A549 (cell line): Measurements from ENCODE around the gene ALG2. TPM values are rescaled to one million over a fixed set of nuclear protein-coding genes. Genes with fewer than 3 reads are reported as not detected.

Experiments
- ATAC-seq, 2 experiments: fragments of 200-7000 bp in 1 of 2; fragments of >200 bp in 1 of 2; cut with Nextera tagmentation in 1 of 2; cut with Tn5 transposase in 1 of 2; 3 replicates each; pipeline versions ENCODE4 v1.8.0 to v1.9.1; 2018 to 2020; ENCODE audit warnings: mild to moderate bottlenecking in 1 of 2, moderate library complexity in 1 of 2
- CTCF ChIA-PET: fragments of 300-600 bp; sonication (Branson Sonifier 250); formaldehyde crosslinking; extraction: SDS; loops from one replicate; lab custom pipeline; 2021; ENCODE audit warnings: antibody characterized with exemption, inconsistent platforms; lab: Yijun Ruan, JAX
- POLR2A ChIA-PET: fragments of 350-600 bp; formaldehyde crosslinking; extraction: SDS; loops from one replicate; lab custom pipeline; 2021; ENCODE audit warnings: antibody characterized with exemption, inconsistent platforms; lab: Yijun Ruan, JAX
- DNase-seq, 2 experiments: peaks; one replicate each; pipeline versions ENCODE4 v3.0.0 to v3.0.0-alpha.2; 2011 to 2016; ENCODE audit warnings: low read depth in 1 of 2, low spot score in 1 of 2
- FAIRE-seq: peaks from 2 replicates; lab custom pipeline; 2011; peaks lifted over from hg19 to GRCh38; lab: Jason Lieb, UNC
- H3K27ac ChIP-seq, 2 experiments: fragments of >200 bp; sonication (Bioruptor Twin); formaldehyde crosslinking; 3 replicates each; pipeline ENCODE4 v1.5.1; 2016 to 2017
- H3K4me1 ChIP-seq: fragments of >200 bp; sonication (Bioruptor Twin); formaldehyde crosslinking; 3 replicates; pipeline ENCODE4 v1.6.1; 2016
- H3K4me2 ChIP-seq: fragments of >200 bp; sonication (Bioruptor Twin); formaldehyde crosslinking; 3 replicates; pipeline ENCODE4 v1.6.1; 2016
- H3K4me3 ChIP-seq: fragments of >200 bp; sonication (Bioruptor Twin); formaldehyde crosslinking; 3 replicates; pipeline ENCODE4 v1.5.1; 2016
- H3K9me3 ChIP-seq: fragments of >200 bp; sonication (Bioruptor Twin); formaldehyde crosslinking; 3 replicates; pipeline ENCODE4 v1.6.1; 2016
- BCL3 ChIP-seq: fragments of >200 bp; sonication (Bioruptor Twin); formaldehyde crosslinking; IDR thresholded peaks from 3 replicates; pipeline ENCODE4 v1.6.1; 2016
- CBX2 ChIP-seq: fragments of 200-600 bp; sonication (generic); IDR thresholded peaks from 2 replicates; pipeline ENCODE4 v1.6.1; 2016; ENCODE audit warnings: low read depth, mild to moderate bottlenecking, borderline replicate concordance
- CHD2 ChIP-seq: fragments of 150-350 bp; IDR thresholded peaks from 2 replicates; pipeline ENCODE4 v1.6.1; 2014; ENCODE audit warnings: low read length; ENCODE audit not compliant: partially characterized antibody
- CHD4 ChIP-seq: fragments of 200-600 bp; sonication (generic); IDR thresholded peaks from 2 replicates; pipeline ENCODE4 v1.6.1; 2016; ENCODE audit warnings: antibody characterized with exemption, mild to moderate bottlenecking, borderline replicate concordance
- FOSB ChIP-seq: fragments of 250-450 bp; sonication (Bioruptor Pico); IDR thresholded peaks from 2 replicates; pipeline ENCODE4 v1.5.0; 2020; ENCODE audit warnings: mild to moderate bottlenecking, moderate library complexity
- FOSL2 ChIP-seq, 2 experiments: fragments of 450-650 bp in 1 of 2; fragments of >200 bp in 1 of 2; sonication (Bioruptor Twin) in 1 of 2; formaldehyde crosslinking; IDR thresholded peaks; 2 replicates each; pipeline versions ENCODE4 v1.5.0 to v1.6.1; 2016 to 2020; ENCODE audit warnings: mild to moderate bottlenecking in 1 of 2, moderate library complexity in 1 of 2
- HES2 ChIP-seq: fragments of >200 bp; sonication (Bioruptor Twin); formaldehyde crosslinking; IDR thresholded peaks from 2 replicates; pipeline ENCODE4 v1.6.1; 2016
- HEYL ChIP-seq: fragments of 250-450 bp; sonication (Bioruptor Pico); IDR thresholded peaks from 2 replicates; pipeline ENCODE4 v1.8.0; 2021; ENCODE audit warnings: mild to moderate bottlenecking, moderate library complexity
- HMGXB4 ChIP-seq: fragments of 250-450 bp; sonication (Bioruptor Pico); IDR thresholded peaks from 2 replicates; pipeline ENCODE4 v1.5.0; 2021; ENCODE audit warnings: mild to moderate bottlenecking, moderate library complexity, borderline replicate concordance
- JUNB ChIP-seq: fragments of >200 bp; sonication (Bioruptor Twin); formaldehyde crosslinking; IDR thresholded peaks from 2 replicates; pipeline ENCODE4 v1.6.1; 2016
- KDM1A ChIP-seq: fragments of 200-600 bp; sonication (generic); IDR thresholded peaks from 2 replicates; pipeline ENCODE4 v1.6.1; 2016; ENCODE audit warnings: low read depth, mild to moderate bottlenecking
- MAFK ChIP-seq: fragments of 450-650 bp; IDR thresholded peaks from 2 replicates; pipeline ENCODE4 v1.6.1; 2014; ENCODE audit not compliant: partially characterized antibody
- NR3C1 ChIP-seq: fragments of >200 bp; sonication (Bioruptor Twin); formaldehyde crosslinking; IDR thresholded peaks from 3 replicates; pipeline ENCODE4 v1.6.1; 2017
- RARB ChIP-seq: fragments of 250-450 bp; sonication (Bioruptor Pico); IDR thresholded peaks from 2 replicates; pipeline ENCODE4 v1.8.0; 2021; ENCODE audit warnings: mild to moderate bottlenecking, moderate library complexity
- RCOR1 ChIP-seq: fragments of 150-350 bp; IDR thresholded peaks from 2 replicates; pipeline ENCODE4 v1.6.1; 2014; ENCODE audit warnings: antibody characterized with exemption, low read length, low read depth
- RFX5 ChIP-seq: fragments of 450-650 bp; IDR thresholded peaks from 2 replicates; pipeline ENCODE4 v1.7.1; 2014; ENCODE audit warnings: antibody characterized with exemption, mild to moderate bottlenecking, moderate library complexity
- SMC3 ChIP-seq: fragments of >200 bp; sonication (Bioruptor Twin); formaldehyde crosslinking; IDR thresholded peaks from 3 replicates; pipeline ENCODE4 v1.6.1; 2018; ENCODE audit warnings: inconsistent platforms
- TP53 ChIP-seq: fragments of 250-450 bp; sonication (Bioruptor Pico); IDR thresholded peaks from 2 replicates; pipeline ENCODE4 v1.5.0; 2021; ENCODE audit warnings: mild to moderate bottlenecking, moderate library complexity
- ZNF302 ChIP-seq: fragments of 250-450 bp; sonication (Bioruptor Pico); IDR thresholded peaks from 2 replicates; pipeline ENCODE4 v1.9.0; 2021; ENCODE audit warnings: inconsistent platforms, mild to moderate bottlenecking, moderate library complexity
- ZSCAN20 ChIP-seq: fragments of 250-450 bp; sonication (Bioruptor Pico); IDR thresholded peaks from 2 replicates; pipeline ENCODE4 v1.8.0; 2022; ENCODE audit warnings: mild to moderate bottlenecking, moderate library complexity
- WGBS: methylation state at CpG from one replicate; pipeline ENCODE4 v1.1.6; 2017; ENCODE audit errors: missing lambda C conversion rate; 5-methylcytosine and 5-hydroxymethylcytosine counted together
- polyA plus RNA-seq, 4 experiments: library from polyadenylated mRNA; depleted of rRNA in 3 of 4; stranded (reverse); fragments of >200 nt; fragmentation: RNase III in 1 of 4; extraction: RNeasy Plus Mini Kit Qiagen cat#74134 plus additional on column Dnase treatment in 1 of 4; gene quantifications; 2 replicates in 3 of 4; 3 replicates in 1 of 4; pipeline ENCODE4 v1.2.3, GENCODE V29; 2011 to 2017
- TF ChIP-seq, protein P1 (sequence below): fragments of 250-450 bp; sonication (Bioruptor Pico); IDR thresholded peaks from 2 replicates; pipeline ENCODE4 v1.5.0; 2020; ENCODE audit warnings: low read depth, mild to moderate bottlenecking, moderate library complexity
- TF ChIP-seq, protein P2 (sequence below): fragments of 200-600 bp; sonication (generic); IDR thresholded peaks from 2 replicates; pipeline ENCODE4 v1.6.1; 2016; ENCODE audit warnings: antibody characterized with exemption, mild to moderate bottlenecking, moderate library complexity
- TF ChIP-seq, protein P3 (sequence below): IDR thresholded peaks from 2 replicates; pipeline ENCODE4 v1.6.1; 2012

Gene ALG2
- polyA plus RNA-seq, 2 of the 4 experiments (the other 2 are of a cell fraction): 26.6 to 76.3 TPM

GRCh38 chr9:99239341-99240060 is 17.8 kb upstream of the ALG2 start:
- DNase-seq: no peak

GRCh38 chr9:99238331-99238730 is 16.6 kb upstream of the ALG2 start:
- Histone ChIP-seq H3K9me3 (no peaks in the 10 kb centered on the region), H3K4me2 (no peak overlapping the region), H3K27ac (no peak overlapping the region), H3K4me3 (no peak overlapping the region), H3K4me1 (no peaks in the 10 kb centered on the region)
- DNase-seq (no peak), ATAC-seq (no peak), FAIRE-seq (no peak)
- POLR2A ChIA-PET: no interaction called here
- CTCF ChIA-PET: no interaction called here
- TF ChIP-seq JUNB (no peak), MAFK (no peak), BCL3 (no peak), SMC3 (no peak), FOSB (CRISPR knock-in tag) (no peak), RFX5 (no peak), FOSL2 (IDR thresholded peaks at IDR 0.05) (no peak), FOSL2 (CRISPR knock-in tag; IDR thresholded peaks at IDR 0.05) (no peak), HEYL (CRISPR knock-in tag) (no peak), TP53 (no peak), ZNF302 (CRISPR knock-in tag) (no peak), RCOR1 (no peak), CHD4 (no peak), HES2 (no peak)
- TF ChIP-seq, protein P1, sequence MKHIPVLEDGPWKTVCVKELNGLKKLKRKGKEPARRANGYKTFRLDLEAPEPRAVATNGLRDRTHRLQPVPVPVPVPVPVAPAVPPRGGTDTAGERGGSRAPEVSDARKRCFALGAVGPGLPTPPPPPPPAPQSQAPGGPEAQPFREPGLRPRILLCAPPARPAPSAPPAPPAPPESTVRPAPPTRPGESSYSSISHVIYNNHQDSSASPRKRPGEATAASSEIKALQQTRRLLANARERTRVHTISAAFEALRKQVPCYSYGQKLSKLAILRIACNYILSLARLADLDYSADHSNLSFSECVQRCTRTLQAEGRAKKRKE (CRISPR knock-in tag): no peak
- TF ChIP-seq, protein P2, sequence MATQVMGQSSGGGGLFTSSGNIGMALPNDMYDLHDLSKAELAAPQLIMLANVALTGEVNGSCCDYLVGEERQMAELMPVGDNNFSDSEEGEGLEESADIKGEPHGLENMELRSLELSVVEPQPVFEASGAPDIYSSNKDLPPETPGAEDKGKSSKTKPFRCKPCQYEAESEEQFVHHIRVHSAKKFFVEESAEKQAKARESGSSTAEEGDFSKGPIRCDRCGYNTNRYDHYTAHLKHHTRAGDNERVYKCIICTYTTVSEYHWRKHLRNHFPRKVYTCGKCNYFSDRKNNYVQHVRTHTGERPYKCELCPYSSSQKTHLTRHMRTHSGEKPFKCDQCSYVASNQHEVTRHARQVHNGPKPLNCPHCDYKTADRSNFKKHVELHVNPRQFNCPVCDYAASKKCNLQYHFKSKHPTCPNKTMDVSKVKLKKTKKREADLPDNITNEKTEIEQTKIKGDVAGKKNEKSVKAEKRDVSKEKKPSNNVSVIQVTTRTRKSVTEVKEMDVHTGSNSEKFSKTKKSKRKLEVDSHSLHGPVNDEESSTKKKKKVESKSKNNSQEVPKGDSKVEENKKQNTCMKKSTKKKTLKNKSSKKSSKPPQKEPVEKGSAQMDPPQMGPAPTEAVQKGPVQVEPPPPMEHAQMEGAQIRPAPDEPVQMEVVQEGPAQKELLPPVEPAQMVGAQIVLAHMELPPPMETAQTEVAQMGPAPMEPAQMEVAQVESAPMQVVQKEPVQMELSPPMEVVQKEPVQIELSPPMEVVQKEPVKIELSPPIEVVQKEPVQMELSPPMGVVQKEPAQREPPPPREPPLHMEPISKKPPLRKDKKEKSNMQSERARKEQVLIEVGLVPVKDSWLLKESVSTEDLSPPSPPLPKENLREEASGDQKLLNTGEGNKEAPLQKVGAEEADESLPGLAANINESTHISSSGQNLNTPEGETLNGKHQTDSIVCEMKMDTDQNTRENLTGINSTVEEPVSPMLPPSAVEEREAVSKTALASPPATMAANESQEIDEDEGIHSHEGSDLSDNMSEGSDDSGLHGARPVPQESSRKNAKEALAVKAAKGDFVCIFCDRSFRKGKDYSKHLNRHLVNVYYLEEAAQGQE: no peak

More at GRCh38 chr9:99239341-99240060, 17.8 kb upstream of the ALG2 start:
- TF ChIP-seq, protein P3, sequence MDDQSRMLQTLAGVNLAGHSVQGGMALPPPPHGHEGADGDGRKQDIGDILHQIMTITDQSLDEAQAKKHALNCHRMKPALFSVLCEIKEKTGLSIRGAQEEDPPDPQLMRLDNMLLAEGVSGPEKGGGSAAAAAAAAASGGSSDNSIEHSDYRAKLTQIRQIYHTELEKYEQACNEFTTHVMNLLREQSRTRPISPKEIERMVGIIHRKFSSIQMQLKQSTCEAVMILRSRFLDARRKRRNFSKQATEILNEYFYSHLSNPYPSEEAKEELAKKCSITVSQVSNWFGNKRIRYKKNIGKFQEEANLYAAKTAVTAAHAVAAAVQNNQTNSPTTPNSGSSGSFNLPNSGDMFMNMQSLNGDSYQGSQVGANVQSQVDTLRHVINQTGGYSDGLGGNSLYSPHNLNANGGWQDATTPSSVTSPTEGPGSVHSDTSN: no peak
- TF ChIP-seq NR3C1 (no peak), CBX2 (no peak), FOSL2 (IDR thresholded peaks at IDR 0.05) (no peak), FOSL2 (CRISPR knock-in tag; IDR thresholded peaks at IDR 0.05) (no peak), CHD2 (no peak), ZSCAN20 (CRISPR knock-in tag) (no peak), HMGXB4 (no peak), RARB (CRISPR knock-in tag) (no peak), KDM1A (no peak), HES2 (no peak)
- TF ChIP-seq, all 56 proteins: peak for 0
- Histone ChIP-seq H3K27ac (no peak overlapping the region), H3K4me1 (no peaks in the 10 kb centered on the region), H3K9me3 (no peaks in the 10 kb centered on the region), H3K4me2 (no peak overlapping the region), H3K4me3 (no peak overlapping the region)
- WGBS: 63% methylated on average over 6 of the region's 6 CpGs
- ChIA-PET CTCF (interaction anchor here (0.7 to 2.8 kb wide), 2 partner anchors 23 to 55 kb away, joined by 3 to 7 read pairs; no protein-coding TSS in a partner anchor), POLR2A (no interaction called here)
- FAIRE-seq: no peak
- no peak for ATAC-seq
